ENCODE measurements around the gene GPX4. TPM values are rescaled to one million over a fixed set of nuclear protein-coding genes. Genes with fewer than 3 reads are reported as not detected.

GPX4 gene
- total and polyA plus RNA-seq, 2 experiments from 2014 or later, result 351 to 573 TPM

DNA sequence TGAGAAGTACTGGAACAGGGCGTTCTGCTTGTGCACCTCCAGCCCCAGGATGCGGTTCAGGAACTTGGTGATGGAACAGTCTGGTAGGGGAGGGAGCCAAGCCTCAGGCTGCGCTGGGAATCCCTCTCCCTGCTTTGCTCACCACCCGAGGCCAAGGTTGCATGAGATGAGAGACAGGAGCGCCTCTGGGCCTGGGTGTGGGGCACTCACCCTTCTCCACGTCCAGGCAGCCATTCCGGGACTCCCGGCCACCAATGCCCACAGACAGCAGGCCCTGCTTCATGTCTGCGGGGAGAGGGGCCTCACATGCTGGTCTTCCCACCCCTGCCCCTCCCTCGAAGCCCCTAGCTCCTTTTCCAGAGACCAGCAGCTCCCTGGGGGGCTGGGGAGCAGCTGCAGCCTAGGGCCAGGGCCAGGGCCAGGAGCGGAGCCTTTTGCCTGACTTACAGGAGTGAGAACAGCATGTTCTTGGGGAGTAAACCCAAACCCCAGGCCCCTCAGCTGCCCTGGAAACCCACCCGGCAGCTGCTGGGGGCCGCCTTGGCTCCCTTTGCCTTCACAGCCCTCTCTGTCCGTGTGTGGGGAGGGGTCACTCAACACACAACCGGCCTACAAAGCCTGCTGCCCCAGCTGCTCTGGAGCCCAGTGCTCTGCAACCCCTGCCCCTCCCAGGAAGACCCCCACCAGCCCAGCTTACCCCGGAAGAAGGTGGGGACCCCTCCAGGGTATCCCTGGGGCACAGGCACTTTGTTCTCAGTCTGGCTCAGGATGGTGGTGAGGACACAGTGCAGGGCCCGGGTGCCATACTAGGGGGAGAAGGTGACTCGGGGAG, 7.2 kb downstream of the GPX4 start:
- Histone ChIP-seq H3K9me2 (ENCODE audit: insufficient read depth) (no peaks in the 10 kb centered on the region), H3K36me3 (ENCODE audit: insufficient read depth) (0 out of 2 replicates have a peak, but pooled peaks cover 3% of the 10 kb centered on the region), H4K20me1 (replicated peaks; ENCODE audit: insufficient read depth) (no peaks in the 10 kb centered on the region; the same call in 1 of the 2 replicates), H3K27me3 (ENCODE audit: insufficient read depth) (no peaks in the 10 kb centered on the region), H3K4me1 (ENCODE audit: insufficient read depth) (no peaks in the 10 kb centered on the region), H3K4me3 (no peak overlapping the region), H3K4me2 (no peak overlapping the region), H3K79me2 (replicated peaks; ENCODE audit: insufficient read depth) (no peaks in the 10 kb centered on the region), H2AFZ (no peak overlapping the region), H3K27ac (ENCODE audit: low read depth) (no peak overlapping the region), H3F3A (replicated peaks; ENCODE audit: low read depth) (0 out of 2 replicates have a peak, but pooled peaks cover 10% of the 10 kb centered on the region)
- Mint-ChIP-seq H3K36me3 (ENCODE audit: low read depth) (peaks cover 6% of the 10 kb centered on the region), H3K4me3 (no peak overlapping the region), H3K4me1 (peaks cover 6% of the 10 kb centered on the region; the same call in 1 of the 3 replicates), H3K27me3 (ENCODE audit: insufficient read depth, low read depth, poor library complexity) (peaks cover 12% of the 10 kb centered on the region), H3K9me3 (no peaks in the 10 kb centered on the region), H3K27ac (no peak overlapping the region)
- no peak for ATAC-seq
- TF ChIP-seq, protein P1, sequence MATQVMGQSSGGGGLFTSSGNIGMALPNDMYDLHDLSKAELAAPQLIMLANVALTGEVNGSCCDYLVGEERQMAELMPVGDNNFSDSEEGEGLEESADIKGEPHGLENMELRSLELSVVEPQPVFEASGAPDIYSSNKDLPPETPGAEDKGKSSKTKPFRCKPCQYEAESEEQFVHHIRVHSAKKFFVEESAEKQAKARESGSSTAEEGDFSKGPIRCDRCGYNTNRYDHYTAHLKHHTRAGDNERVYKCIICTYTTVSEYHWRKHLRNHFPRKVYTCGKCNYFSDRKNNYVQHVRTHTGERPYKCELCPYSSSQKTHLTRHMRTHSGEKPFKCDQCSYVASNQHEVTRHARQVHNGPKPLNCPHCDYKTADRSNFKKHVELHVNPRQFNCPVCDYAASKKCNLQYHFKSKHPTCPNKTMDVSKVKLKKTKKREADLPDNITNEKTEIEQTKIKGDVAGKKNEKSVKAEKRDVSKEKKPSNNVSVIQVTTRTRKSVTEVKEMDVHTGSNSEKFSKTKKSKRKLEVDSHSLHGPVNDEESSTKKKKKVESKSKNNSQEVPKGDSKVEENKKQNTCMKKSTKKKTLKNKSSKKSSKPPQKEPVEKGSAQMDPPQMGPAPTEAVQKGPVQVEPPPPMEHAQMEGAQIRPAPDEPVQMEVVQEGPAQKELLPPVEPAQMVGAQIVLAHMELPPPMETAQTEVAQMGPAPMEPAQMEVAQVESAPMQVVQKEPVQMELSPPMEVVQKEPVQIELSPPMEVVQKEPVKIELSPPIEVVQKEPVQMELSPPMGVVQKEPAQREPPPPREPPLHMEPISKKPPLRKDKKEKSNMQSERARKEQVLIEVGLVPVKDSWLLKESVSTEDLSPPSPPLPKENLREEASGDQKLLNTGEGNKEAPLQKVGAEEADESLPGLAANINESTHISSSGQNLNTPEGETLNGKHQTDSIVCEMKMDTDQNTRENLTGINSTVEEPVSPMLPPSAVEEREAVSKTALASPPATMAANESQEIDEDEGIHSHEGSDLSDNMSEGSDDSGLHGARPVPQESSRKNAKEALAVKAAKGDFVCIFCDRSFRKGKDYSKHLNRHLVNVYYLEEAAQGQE (IDR thresholded peaks at IDR 0.05; ENCODE audit: unreplicated experiment), result no peak
- no peak for TF ChIP-seq EZH2phosphoT487 (IDR thresholded peaks at IDR 0.05; ENCODE audit: unreplicated experiment)
- TF ChIP-seq JUNB (IDR thresholded peaks at IDR 0.05; ENCODE audit: unreplicated experiment), result no peak
- TF ChIP-seq, protein P2, sequence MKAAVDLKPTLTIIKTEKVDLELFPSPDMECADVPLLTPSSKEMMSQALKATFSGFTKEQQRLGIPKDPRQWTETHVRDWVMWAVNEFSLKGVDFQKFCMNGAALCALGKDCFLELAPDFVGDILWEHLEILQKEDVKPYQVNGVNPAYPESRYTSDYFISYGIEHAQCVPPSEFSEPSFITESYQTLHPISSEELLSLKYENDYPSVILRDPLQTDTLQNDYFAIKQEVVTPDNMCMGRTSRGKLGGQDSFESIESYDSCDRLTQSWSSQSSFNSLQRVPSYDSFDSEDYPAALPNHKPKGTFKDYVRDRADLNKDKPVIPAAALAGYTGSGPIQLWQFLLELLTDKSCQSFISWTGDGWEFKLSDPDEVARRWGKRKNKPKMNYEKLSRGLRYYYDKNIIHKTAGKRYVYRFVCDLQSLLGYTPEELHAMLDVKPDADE (IDR thresholded peaks at IDR 0.05), result no peak
- no peak for TF ChIP-seq ZNF114 (CRISPR knock-in tag; IDR thresholded peaks at IDR 0.05)
- no peak for TF ChIP-seq POLR2AphosphoS5 (IDR thresholded peaks at IDR 0.05; ENCODE audit: low read depth)
- TF ChIP-seq NANOG (IDR thresholded peaks at IDR 0.05; ENCODE audit: borderline replicate concordance), result no peak
- no peak for TF ChIP-seq ZNF331 (CRISPR knock-in tag; IDR thresholded peaks at IDR 0.05; ENCODE audit: low read depth)
- TF ChIP-seq, protein P3, sequence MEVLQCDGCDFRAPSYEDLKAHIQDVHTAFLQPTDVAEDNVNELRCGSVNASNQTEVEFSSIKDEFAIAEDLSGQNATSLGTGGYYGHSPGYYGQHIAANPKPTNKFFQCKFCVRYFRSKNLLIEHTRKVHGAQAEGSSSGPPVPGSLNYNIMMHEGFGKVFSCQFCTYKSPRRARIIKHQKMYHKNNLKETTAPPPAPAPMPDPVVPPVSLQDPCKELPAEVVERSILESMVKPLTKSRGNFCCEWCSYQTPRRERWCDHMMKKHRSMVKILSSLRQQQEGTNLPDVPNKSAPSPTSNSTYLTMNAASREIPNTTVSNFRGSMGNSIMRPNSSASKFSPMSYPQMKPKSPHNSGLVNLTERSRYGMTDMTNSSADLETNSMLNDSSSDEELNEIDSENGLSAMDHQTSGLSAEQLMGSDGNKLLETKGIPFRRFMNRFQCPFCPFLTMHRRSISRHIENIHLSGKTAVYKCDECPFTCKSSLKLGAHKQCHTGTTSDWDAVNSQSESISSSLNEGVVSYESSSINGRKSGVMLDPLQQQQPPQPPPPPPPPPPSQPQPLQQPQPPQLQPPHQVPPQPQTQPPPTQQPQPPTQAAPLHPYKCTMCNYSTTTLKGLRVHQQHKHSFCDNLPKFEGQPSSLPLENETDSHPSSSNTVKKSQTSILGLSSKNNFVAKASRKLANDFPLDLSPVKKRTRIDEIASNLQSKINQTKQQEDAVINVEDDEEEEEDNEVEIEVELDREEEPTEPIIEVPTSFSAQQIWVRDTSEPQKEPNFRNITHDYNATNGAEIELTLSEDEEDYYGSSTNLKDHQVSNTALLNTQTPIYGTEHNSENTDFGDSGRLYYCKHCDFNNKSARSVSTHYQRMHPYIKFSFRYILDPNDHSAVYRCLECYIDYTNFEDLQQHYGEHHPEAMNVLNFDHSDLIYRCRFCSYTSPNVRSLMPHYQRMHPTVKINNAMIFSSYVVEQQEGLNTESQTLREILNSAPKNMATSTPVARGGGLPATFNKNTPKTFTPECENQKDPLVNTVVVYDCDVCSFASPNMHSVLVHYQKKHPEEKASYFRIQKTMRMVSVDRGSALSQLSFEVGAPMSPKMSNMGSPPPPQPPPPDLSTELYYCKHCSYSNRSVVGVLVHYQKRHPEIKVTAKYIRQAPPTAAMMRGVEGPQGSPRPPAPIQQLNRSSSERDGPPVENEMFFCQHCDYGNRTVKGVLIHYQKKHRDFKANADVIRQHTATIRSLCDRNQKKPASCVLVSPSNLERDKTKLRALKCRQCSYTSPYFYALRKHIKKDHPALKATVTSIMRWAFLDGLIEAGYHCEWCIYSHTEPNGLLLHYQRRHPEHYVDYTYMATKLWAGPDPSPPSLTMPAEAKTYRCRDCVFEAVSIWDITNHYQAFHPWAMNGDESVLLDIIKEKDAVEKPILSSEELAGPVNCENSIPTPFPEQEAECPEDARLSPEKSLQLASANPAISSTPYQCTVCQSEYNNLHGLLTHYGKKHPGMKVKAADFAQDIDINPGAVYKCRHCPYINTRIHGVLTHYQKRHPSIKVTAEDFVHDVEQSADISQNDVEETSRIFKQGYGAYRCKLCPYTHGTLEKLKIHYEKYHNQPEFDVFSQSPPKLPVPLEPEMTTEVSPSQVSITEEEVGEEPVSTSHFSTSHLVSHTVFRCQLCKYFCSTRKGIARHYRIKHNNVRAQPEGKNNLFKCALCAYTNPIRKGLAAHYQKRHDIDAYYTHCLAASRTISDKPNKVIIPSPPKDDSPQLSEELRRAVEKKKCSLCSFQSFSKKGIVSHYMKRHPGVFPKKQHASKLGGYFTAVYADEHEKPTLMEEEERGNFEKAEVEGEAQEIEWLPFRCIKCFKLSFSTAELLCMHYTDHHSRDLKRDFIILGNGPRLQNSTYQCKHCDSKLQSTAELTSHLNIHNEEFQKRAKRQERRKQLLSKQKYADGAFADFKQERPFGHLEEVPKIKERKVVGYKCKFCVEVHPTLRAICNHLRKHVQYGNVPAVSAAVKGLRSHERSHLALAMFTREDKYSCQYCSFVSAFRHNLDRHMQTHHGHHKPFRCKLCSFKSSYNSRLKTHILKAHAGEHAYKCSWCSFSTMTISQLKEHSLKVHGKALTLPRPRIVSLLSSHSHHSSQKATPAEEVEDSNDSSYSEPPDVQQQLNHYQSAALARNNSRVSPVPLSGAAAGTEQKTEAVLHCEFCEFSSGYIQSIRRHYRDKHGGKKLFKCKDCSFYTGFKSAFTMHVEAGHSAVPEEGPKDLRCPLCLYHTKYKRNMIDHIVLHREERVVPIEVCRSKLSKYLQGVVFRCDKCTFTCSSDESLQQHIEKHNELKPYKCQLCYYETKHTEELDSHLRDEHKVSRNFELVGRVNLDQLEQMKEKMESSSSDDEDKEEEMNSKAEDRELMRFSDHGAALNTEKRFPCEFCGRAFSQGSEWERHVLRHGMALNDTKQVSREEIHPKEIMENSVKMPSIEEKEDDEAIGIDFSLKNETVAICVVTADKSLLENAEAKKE (CRISPR knock-in tag; IDR thresholded peaks at IDR 0.05), result no peak
- no peak for TF ChIP-seq EZH2 (IDR thresholded peaks at IDR 0.05; ENCODE audit: low read depth, unreplicated experiment)
- no peak for TF ChIP-seq STAT1 (IDR thresholded peaks at IDR 0.05; ENCODE audit: unreplicated experiment)
- TF ChIP-seq CREB1 (CRISPR knock-in tag; IDR thresholded peaks at IDR 0.05; ENCODE audit: low read depth), result no peak
- no peak for DNase-seq (ENCODE audit: low spot score)
